ENCODE results near the gene DUSP9.

DNA sequence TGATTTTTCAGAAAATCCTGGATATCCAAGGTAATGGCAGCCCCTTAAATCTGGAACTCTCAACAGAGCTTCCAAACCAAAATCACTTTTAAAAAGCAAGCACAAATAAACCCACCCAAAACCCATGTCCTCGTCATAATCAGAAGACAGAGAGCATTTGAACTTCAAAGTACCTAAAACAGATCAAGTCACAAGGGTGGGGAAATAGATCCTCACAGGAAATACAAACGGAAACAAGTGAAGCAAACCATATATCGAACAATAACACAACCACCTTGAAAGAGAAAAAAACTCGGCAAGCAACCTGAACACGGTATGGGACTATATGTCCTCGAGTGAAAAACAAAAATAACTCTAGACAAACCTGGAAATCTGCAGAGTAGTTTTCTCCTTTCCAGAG is 32.2 kb upstream of the DUSP9 start:
- TF ChIP-seq, protein P1, sequence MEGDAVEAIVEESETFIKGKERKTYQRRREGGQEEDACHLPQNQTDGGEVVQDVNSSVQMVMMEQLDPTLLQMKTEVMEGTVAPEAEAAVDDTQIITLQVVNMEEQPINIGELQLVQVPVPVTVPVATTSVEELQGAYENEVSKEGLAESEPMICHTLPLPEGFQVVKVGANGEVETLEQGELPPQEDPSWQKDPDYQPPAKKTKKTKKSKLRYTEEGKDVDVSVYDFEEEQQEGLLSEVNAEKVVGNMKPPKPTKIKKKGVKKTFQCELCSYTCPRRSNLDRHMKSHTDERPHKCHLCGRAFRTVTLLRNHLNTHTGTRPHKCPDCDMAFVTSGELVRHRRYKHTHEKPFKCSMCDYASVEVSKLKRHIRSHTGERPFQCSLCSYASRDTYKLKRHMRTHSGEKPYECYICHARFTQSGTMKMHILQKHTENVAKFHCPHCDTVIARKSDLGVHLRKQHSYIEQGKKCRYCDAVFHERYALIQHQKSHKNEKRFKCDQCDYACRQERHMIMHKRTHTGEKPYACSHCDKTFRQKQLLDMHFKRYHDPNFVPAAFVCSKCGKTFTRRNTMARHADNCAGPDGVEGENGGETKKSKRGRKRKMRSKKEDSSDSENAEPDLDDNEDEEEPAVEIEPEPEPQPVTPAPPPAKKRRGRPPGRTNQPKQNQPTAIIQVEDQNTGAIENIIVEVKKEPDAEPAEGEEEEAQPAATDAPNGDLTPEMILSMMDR (IDR thresholded peaks at IDR 0.05; ENCODE audit: low read depth, low read length, poor library complexity, severe bottlenecking) = no peak
- no peak for TF ChIP-seq EZH2phosphoT487 (IDR thresholded peaks at IDR 0.05; ENCODE audit: borderline replicate concordance, low read length)

Measured in DOHH2 (cell line).